ENCODE data around the gene PLEKHH2. TPM values are rescaled to one million over a fixed set of nuclear protein-coding genes. Genes with fewer than 3 reads are reported as not detected.

The PLEKHH2 gene
- total and polyA plus RNA-seq, 2 experiments from 2014 or later: 1.1 to 2.2 TPM

- Histone ChIP-seq H3K4me3 (no peak overlapping the region), H3K27ac (no peak overlapping the region), H3F3A (ENCODE audit: insufficient read depth) (no peaks in the 10 kb centered on the region), H2AFZ (no peak overlapping the region), H3K36me3 (ENCODE audit: low read depth) (peaks cover 8% of the 10 kb centered on the region), H3K4me1 (ENCODE audit: insufficient read depth) (no peaks in the 10 kb centered on the region), H3K9me3 (ENCODE audit: low read depth) (no peaks in the 10 kb centered on the region), H3K79me2 (ENCODE audit: insufficient read depth) (no peaks in the 10 kb centered on the region), H3K27me3 (replicated peaks; ENCODE audit: insufficient read depth) (no peaks in the 10 kb centered on the region), H3K9ac (no peak overlapping the region), H3K4me2 (ENCODE audit: unreplicated experiment) (no peak overlapping the region), H3K9me2 (ENCODE audit: insufficient read depth) (no peaks in the 10 kb centered on the region; the same call in 1 of the 2 replicates), H4K20me1 (ENCODE audit: insufficient read depth) (no peaks in the 10 kb centered on the region)
- TF ChIP-seq EZH2 (IDR thresholded peaks at IDR 0.05; ENCODE audit: insufficient read depth, poor library complexity, severe bottlenecking): no peak
- WGBS, 2 experiments (ENCODE audit: low coverage in 1 of 2, low lambda C conversion rate in 2 of 2, missing lambda C conversion rate in 2 of 2): 30 to 31% methylated on average over 5 of the region's 5 CpGs
- no peak for DNase-seq
- in situ Hi-C loops (cut with MboI): no loop called here
Measured at GRCh38 chr2:43790147-43790546, 153.1 kb downstream of the PLEKHH2 start.

- peaks cover 14% of the 10 kb centered on the region for H3K36me3 ChIP-seq (ENCODE audit: low read depth)
- no peak overlapping the region for H3K9ac ChIP-seq
- H3K4me2 ChIP-seq (ENCODE audit: unreplicated experiment): no peak overlapping the region
- H3K9me2 ChIP-seq (ENCODE audit: insufficient read depth): no peaks in the 10 kb centered on the region; the same call in 1 of the 2 replicates
- H3K4me1 ChIP-seq (ENCODE audit: insufficient read depth): no peaks in the 10 kb centered on the region
- in situ Hi-C loops (cut with MboI): no loop called here
- WGBS, 2 experiments (ENCODE audit: low coverage in 1 of 2, low lambda C conversion rate in 2 of 2, missing lambda C conversion rate in 2 of 2): 94 to 97% methylated on average over 2 of the region's 2 CpGs
- H4K20me1 ChIP-seq (ENCODE audit: insufficient read depth): no peaks in the 10 kb centered on the region
- no peaks in the 10 kb centered on the region for H3K79me2 ChIP-seq (ENCODE audit: insufficient read depth)
- H3F3A ChIP-seq (ENCODE audit: insufficient read depth): no peaks in the 10 kb centered on the region
- no peak overlapping the region for H3K4me3 ChIP-seq
- TF ChIP-seq EZH2phosphoT487 (IDR thresholded peaks at IDR 0.05; ENCODE audit: insufficient read depth, low read depth): no peak
- no peak for TF ChIP-seq EZH2 (IDR thresholded peaks at IDR 0.05; ENCODE audit: insufficient read depth, poor library complexity, severe bottlenecking)
- DNase-seq: no peak
- no peaks in the 10 kb centered on the region for H3K27me3 ChIP-seq (replicated peaks; ENCODE audit: insufficient read depth)
- no peak overlapping the region for H2AFZ ChIP-seq
- no peak overlapping the region for H3K27ac ChIP-seq
- H3K9me3 ChIP-seq (ENCODE audit: low read depth): no peaks in the 10 kb centered on the region
Measured at GRCh38 chr2:43791035-43791765, 154.1 kb downstream of the PLEKHH2 start.

DNA sequence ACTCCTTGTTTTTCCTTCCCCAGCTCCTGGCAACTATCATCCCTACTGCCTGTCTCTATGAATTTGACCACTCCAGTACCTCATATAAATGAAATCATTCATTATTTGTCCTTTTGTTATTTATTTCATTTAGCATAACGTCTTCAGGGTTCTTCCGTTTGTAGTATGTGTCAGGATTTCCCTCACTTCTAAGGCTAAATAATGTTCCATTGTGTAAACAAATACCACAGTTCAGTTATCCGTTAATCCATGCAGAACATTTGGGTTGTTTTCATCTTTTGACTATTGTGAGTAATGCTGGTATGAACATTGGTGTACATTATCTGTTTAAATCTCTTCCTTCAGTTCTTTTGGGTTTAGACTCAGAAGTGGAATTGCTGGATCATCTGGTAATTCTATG is 155.6 kb downstream of the PLEKHH2 start:
- H3K9me3 ChIP-seq (ENCODE audit: low read depth): no peaks in the 10 kb centered on the region
- H3K9me2 ChIP-seq (ENCODE audit: insufficient read depth): no peaks in the 10 kb centered on the region; the same call in 1 of the 2 replicates
- H3K79me2 ChIP-seq (ENCODE audit: insufficient read depth): no peaks in the 10 kb centered on the region
- TF ChIP-seq EZH2phosphoT487 (IDR thresholded peaks at IDR 0.05; ENCODE audit: insufficient read depth, low read depth) (no peak), EZH2 (IDR thresholded peaks at IDR 0.05; ENCODE audit: insufficient read depth, poor library complexity, severe bottlenecking) (no peak)
- H3K4me2 ChIP-seq (ENCODE audit: unreplicated experiment): no peak overlapping the region
- H3K36me3 ChIP-seq (ENCODE audit: low read depth): peaks cover 14% of the 10 kb centered on the region
- H3K9ac ChIP-seq: no peak overlapping the region
- in situ Hi-C loops (cut with MboI): no loop called here
- WGBS, 2 experiments (ENCODE audit: low coverage in 1 of 2, low lambda C conversion rate in 2 of 2, missing lambda C conversion rate in 2 of 2): 91 to 96% methylated on average over 3 of the region's 3 CpGs
- no peak overlapping the region for H3K27ac ChIP-seq
- no peaks in the 10 kb centered on the region for H3F3A ChIP-seq (ENCODE audit: insufficient read depth)
- H4K20me1 ChIP-seq (ENCODE audit: insufficient read depth): no peaks in the 10 kb centered on the region
- DNase-seq: no peak
- no peaks in the 10 kb centered on the region for H3K4me1 ChIP-seq (ENCODE audit: insufficient read depth)
- H3K4me3 ChIP-seq: no peak overlapping the region
- H3K27me3 ChIP-seq (replicated peaks; ENCODE audit: insufficient read depth): no peaks in the 10 kb centered on the region
- H2AFZ ChIP-seq: no peak overlapping the region

- Histone ChIP-seq H3K27me3 (replicated peaks; ENCODE audit: insufficient read depth) (no peaks in the 10 kb centered on the region), H3F3A (ENCODE audit: insufficient read depth) (no peaks in the 10 kb centered on the region), H2AFZ (no peak overlapping the region), H3K4me3 (no peak overlapping the region), H3K9me3 (ENCODE audit: low read depth) (no peaks in the 10 kb centered on the region), H3K4me2 (ENCODE audit: unreplicated experiment) (no peak overlapping the region), H3K27ac (no peak overlapping the region), H3K4me1 (ENCODE audit: insufficient read depth) (no peaks in the 10 kb centered on the region), H3K9ac (no peak overlapping the region), H3K9me2 (ENCODE audit: insufficient read depth) (no peaks in the 10 kb centered on the region; the same call in 1 of the 2 replicates), H3K79me2 (ENCODE audit: insufficient read depth) (no peaks in the 10 kb centered on the region), H4K20me1 (ENCODE audit: insufficient read depth) (no peaks in the 10 kb centered on the region), H3K36me3 (ENCODE audit: low read depth) (peaks cover 10% of the 10 kb centered on the region)
- in situ Hi-C loops (cut with MboI): no loop called here
- WGBS, 2 experiments (ENCODE audit: low coverage in 1 of 2, low lambda C conversion rate in 2 of 2, missing lambda C conversion rate in 2 of 2): 95 to 96% methylated on average over 9 of the region's 9 CpGs
- no peak for DNase-seq
- no peak for TF ChIP-seq EZH2 (IDR thresholded peaks at IDR 0.05; ENCODE audit: insufficient read depth, poor library complexity, severe bottlenecking)
- TF ChIP-seq EZH2phosphoT487 (IDR thresholded peaks at IDR 0.05; ENCODE audit: insufficient read depth, low read depth): no peak
Measured at GRCh38 chr2:43794956-43795355, 157.9 kb downstream of the PLEKHH2 start.
